Measurements from ENCODE around the gene NUP35.

GRCh38 chr2:183081911-183082310, 42.3 kb upstream of the NUP35 start:
- no peak for TF ChIP-seq GATA2 (IDR thresholded peaks at IDR 0.05; ENCODE audit: low read depth, low read length)
- TF ChIP-seq GATA3 (IDR thresholded peaks at IDR 0.05; ENCODE audit: low read depth, low read length) = no peak

Data from SH-SY5Y (cell line).